Activated gamma-delta T cell treated with anti-CD3 and anti-CD28 coated beads, Interleukin-2, amount 50 U/mL, for 16 hours (primary cell): Measurements from ENCODE around the gene KRTAP10-1.
"Not testable (repeated sequence)": the region's sequence is repeated elsewhere in the genome, so short reads cannot be mapped to it uniquely, and the experiment has no call there.

Experiments
- DNase-seq: peaks from one replicate; pipeline ENCODE4 v3.0.0-alpha.2; 2020; ENCODE audit warnings: low read depth

KRTAP10-1 gene

DNA sequence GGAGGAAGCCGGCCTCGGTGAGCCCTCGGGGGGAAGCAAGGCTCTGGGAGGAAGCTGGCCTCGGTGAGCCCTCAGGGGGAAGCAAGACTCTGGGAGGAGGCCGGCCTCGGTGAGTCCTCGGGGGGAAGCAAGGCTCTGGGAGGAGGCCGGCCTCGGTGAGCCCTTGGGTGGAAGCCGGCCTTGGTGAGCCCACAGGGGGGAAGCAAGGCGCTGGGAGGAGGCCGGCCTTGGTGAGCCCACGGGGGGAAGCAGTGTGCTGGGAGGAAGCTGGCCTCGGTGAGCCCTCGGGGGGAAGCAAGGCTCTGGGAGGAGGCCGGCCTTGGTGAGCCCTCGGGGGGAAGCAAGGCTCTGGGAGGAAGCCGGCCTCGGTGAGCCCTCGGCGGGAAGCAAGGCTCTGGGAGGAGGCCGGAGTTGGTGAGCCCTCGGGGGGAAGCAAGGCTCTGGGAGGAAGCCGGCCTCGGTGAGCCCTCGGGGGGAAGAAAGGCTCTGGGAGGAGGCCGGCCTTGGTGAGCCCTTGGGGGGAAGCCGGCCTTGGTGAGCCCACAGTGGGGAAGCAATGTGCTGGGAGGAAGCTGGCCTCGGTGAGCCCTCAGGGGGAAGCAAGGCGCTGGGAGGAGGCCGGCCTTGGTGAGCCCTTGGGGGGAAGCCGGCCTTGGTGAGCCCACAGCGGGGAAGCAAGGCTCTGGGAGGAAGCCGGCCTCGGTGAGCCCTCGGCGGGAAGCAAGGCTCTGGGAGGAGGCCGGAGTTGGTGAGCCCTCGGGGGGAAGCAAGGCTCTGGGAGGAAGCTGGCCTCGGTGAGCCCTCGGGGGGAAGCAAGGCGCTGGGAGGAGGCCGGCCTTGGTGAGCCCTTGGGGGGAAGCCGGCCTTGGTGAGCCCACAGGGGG lies 36.7 kb downstream of the KRTAP10-1 start:
- DNase-seq: not testable (repeated sequence)

DNA sequence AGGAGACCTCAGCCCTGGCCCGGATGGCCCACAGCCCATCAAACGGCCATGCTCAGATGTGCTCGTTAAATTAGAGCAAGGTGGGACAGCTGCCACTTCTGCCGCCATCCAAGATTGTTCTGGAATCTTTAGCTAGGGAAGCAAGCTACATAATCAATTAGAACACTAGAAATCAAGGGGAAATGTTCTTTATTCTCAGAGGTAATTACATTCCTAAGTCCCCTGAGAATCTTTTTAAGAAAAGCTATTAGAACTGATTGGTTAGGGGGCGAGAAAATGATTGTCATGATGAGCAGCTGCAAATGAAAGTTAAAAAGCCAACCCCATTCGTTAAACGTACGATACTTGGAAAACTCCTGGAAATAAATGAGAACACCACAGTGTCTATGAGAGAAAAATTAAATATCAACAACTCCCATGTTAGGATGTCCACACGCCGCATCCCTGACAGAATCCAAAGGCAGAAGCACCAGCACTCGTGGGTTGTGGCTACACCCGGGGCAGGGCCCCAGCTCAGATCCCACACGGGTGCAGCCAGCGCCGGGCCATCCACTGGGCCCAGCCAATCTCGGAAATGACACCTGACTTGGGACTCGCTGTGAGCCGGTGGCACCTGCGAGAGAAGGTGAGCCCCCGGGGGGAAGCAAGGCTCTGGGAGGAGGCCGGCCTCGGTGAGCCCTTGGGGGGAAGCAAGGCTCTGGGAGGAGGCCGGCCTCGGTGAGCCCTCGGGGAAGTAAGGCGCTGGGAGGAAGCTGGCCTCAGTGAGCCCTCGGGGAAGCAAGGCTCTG lies 37.6 kb downstream of the KRTAP10-1 start:
- DNase-seq: no peak

DNA sequence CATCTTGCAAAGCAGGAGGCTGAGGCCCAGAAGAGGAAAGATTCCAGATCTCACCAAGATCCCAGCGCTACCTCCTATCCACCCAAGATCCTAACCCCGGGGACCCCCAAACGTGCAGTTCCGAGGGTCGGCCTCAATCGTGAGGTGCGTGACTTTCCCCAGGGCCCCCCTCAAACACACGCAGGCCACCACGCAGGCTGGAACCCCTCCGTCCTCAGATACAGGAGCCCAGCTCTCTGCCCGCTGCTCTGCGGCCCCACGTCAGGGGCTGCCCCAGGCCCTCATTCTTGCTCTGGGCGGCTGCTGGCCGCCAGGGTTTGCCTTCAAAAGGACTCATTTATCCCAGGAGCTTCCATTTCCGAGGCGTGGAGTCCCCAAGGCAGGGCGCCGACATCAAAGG lies 39.9 kb downstream of the KRTAP10-1 start:
- DNase-seq: no peak

DNA sequence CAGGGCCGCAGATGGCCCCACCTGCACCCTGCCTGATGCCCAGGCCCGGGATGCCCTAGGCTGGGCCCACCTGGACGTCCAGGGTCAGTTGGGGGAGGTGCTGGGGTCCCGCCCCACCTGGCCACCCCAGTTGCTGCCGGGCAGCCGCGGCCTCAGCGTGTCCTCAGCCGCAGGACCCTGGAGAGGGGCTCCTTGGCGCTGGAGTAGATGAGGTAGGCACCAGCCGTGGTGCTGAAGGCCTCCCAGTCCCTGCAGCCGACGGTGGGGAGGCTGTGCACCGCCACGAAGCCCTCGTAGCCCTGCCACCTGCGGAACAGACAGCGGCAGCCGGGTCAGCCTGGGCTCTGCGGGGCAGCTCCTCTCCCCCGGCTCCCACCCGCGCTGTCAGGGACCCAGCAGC lies 40.4 kb downstream of the KRTAP10-1 start:
- no peak for DNase-seq

DNA sequence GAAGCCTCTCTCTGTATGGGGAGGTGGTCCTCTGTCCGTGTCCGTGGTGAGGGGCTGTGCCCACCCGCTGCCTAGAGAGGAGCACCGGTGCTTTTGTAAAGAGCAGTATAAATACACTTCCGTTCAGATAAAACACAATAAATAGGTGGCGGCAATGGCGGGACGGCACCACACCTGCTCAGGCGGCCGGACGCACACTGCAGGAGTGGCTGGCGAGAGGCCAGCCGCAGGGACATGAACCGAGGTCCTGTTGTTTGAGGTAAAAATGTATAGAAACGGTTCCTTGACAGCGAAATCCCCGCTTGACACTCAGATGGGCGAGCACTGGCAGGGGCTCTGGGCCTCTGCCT lies 40.8 kb downstream of the KRTAP10-1 start:
- DNase-seq: no peak

DNA sequence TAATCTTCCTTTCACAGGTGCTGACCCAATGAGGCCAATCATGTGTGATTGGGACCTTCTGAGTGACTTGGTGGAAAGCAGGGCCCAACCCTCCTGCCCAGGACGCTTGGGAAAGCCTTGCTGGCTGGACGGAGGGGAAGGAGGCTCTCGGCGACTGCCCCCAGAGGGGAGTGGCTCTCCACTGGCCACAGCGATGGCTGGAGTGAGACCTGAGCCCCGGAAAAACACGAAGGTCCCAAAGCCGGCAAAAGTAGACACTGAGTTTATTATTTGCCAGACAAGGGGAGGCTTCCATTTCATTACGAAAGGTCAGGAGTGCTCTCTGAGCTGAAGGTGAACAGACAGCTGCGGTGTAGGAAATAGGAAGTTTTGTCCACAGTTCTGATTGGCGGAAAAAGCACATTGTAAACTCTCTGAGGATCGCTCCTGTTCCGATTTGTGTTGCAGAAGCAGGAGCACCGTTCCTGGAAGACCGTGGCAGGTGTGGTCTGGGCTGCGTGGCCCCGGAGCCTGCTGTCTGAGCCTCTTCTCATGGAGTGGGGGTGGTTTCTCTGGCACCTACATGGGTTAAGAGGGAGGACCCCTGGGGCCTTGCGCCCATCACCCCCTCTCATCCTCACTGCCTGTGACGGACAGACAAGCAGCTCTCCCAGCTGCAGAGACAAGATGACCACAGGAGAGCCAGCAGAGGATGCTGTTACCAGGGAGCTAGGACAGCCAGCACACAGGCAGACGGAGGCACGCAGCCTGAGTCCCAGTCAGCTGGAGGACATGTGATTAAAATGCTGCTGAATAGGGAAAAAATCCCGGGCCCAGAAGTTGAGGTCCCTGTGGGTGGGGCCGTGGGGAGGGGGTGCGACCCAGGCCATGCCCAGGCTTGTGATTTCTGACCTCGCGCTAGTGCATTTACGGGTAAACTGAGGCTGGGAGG lies 41.5 kb downstream of the KRTAP10-1 start:
- DNase-seq: no peak

DNA sequence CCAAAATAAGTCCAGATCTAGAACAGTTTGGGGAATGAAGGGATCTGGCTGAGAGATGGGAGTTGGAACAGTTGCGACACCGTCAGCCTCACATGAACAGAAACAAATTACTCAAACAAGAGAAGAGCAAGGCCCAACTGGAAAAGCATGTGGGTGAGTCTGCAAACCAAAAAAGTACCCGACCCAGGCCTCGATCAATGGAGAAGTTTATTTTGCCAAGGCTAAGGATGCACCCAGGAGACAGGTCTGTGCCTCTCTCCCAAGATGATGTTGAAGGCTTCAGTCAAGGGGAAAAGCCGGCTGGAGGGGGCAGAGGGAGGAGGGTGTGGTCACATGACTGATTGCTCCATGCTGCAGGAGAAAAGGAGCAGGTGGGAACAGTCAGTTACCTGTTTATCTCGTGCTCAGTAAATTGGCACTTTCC lies 42.3 kb downstream of the KRTAP10-1 start:
- DNase-seq: no peak

DNA sequence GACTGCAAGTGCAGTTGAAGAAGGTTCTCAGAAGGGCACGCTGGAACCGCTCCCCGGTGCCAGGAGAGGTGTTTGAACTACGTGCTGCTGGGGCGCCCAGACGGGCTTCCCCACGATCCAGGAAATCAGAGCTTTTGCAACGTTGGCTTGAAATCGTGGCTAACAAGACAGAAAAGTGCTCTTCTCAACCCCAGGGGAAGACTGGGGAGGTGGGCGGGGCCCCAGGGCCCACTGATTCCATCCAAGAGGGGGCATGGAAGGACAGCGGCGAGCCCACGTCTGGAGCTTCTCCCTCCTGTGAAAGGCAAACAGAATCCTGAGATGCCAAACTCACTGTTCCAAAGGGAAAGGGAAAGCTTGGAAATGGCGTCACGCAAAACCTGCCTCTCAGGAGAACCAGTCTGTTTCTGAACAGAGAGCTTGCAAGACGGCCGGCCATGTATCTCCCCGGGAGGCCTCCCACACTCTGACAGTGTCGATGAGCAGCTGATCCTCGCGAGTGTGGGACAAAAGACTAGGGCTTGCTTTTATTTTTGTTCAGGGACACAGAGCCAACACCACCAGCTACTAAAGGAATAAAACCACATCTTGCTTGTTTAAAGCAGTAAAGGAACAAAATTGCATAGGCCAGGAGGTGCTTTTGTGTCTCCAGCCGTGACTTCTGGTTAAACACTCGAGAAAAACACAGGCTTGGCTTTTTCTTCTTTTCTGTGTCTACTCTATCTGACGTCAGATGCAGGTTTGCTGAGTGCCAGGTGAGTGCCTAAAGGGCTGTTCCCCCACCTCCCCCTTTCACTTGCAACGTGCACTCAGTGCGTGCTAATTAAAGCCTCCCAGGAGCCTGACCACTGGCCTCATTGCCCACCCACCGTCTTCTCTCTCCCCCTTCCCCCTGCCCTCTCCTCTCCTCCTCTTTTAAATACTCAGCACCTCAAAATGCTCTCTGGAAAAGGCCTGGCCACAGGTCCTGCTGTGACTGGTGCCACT lies 43.1 kb downstream of the KRTAP10-1 start:
- no peak for DNase-seq

DNA sequence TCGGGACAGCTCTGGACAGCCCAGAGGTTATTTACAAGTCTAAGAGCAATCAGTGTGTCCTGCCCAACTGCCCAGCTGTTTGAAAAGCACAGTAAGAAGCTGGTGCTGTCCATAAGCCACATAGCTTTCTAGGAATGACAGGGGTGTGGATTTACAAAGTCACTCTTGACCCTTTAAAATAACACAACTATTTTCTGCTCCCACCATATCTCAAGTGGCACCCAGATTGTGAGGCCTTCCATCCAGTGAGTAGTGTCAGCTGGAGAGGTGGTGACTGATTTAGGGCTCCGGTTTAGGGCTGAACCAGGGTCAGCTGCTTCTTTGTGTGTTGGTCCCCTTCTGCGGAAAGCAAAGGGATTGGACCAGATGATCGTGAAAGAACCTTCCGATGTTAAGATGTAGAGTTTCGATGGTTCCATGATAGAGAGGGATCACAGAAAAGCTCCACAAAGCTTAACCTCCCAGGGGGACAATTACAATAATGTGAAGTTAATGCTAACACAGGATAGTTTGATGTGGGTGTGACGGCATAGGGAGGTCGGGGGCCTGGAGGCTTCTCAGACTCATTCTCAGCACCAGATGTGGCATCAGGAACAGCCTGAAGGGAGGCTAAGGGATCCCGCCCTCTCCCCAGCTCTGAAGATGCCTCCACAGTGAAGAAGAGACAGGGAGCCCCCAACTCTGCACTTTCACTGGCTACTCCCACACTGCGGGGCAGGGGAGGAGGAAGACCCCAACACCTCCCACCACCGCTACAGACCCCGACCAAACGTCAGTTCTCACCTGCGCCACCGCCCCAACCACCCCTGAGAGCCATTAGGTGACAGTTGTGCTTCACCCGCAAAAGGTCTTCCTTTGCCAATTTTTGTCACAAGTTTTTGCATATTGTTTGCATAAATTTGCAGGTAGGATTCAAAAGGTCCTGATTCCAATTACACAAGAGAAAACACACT lies 44.1 kb downstream of the KRTAP10-1 start:
- no peak for DNase-seq

DNA sequence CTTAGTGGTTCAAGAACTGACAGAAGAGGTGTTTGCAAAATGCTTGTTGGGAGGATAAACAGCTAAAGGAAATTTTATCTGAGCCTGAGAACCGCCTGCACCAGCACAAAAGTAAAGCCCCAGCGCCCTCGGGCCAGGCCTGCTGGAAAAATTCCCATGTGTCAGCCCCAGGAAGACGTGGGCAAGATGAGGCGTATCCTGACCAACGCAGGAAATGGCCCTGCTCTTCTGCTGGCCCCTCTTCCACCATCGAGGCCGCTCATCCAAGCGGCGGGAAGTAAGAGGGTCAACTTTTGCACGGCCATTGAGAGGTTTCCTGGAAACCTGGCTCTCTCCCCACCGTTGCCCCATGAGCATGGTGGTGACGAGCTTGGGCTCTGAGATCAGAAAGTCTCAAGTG lies 45.0 kb downstream of the KRTAP10-1 start:
- DNase-seq: no peak

DNA sequence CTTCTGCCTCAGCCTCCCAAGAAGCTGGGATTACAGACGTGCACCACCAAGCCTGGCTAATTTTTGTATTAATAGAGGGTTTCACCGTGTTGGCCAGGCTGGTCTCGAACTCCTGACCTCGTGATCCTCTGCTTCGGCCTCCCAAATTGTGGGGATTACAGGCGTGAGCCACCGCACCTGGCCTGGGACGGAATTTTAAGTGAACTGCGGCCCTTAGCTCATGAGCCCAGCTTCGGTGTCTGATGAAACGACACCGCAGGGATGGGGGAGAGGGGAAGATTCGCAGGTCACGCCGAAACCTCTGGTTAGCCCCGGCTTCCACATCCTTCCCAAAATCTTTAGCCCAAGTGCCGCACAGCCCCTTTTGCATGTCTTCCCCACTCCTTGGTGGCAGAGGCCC lies 45.6 kb downstream of the KRTAP10-1 start:
- no peak for DNase-seq

DNA sequence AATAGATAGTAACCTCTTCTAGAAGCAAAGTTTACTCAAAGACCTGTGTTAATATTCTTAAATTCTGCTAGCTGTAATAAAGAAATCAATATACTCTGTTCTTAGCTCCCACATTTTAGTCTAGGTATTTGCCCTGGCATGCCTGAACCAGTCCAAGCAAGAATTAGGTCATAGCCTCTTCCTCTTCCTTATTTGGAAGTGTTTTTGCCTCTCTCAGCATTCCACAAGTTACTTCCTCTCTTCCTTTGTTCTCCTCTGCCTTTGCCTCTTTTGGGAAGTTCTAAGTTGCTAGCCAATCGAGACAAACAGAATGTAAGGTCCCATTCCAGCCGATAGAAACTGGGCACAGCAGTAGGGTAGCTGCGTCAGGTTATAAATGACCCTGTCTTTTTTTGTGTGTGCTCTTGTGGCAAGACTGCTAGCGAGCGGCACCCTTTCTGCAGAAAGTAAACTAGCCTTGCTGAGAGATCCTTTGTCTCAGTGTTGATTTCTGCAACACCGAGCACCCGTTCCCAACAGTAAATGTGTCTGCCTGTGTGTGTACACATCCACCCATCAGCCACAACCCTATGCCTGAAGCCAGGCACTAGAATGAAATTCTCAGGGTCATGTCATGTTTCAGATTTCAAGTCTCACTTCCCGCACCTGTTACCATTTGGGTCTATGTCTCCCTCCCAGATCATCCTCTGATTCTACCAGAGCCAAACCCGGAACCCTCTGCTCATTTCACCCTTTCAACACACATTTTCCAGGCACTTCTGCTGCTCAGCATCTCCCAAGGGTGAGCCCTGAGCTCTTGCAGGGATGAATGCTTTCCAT lies 47.2 kb downstream of the KRTAP10-1 start:
- DNase-seq: no peak

DNA sequence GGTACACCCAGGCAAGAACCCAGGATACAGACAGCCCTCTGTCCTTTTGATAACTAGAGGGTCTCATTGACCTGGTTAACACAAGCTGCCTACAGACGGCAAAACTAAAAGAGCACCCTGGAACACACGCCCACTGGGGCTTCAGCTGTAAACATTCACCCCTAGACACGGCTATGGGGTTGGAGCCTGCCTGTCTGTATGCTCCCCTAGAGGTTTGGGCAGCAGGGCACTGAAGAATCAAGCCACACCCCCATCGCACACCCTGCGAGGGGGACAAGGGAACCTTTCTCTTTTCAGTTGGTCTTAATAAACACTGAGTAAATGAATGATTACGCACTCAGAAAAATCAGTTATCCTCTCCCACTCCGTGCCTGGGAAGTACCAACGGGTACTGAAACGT lies 49.2 kb downstream of the KRTAP10-1 start:
- DNase-seq: no peak

DNA sequence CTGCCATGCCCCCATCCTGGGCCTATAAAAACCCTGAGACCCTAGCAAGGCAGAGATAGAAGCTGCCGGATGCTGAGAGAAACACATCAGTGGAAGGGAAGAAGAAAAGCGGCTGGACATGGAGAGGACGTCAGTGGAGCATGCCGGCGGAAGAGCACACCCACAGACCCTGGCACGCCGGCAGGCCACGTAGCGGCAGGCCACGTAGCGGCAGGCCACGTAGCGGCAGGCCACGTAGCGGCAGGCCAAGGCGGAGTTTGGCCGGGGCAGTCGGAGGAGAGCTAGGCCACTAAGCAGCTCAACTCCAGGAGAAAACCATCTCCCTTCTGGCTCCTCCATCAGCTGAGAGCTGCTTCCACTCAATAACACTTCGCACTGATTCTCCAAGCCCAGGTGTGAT lies 49.6 kb downstream of the KRTAP10-1 start:
- no peak for DNase-seq

DNA sequence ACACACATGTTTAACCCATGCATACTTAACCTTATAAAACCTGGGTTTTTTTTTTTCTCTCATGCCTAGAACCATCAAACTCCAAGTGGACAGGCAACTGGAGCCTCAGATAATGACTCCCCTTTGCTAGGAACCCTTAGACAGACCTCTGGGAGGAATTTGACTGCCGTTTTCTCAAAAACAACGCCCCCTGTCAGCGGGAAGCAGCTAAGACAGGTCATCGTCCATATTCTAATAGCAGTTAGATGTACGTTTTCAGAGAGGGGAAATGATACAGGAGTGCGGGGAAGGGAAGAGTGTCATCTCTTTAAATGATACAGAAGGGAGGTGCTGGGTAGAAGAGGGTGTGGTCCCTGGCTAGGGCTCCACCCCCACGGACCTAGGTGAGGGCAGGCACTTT lies 50.0 kb downstream of the KRTAP10-1 start:
- DNase-seq: no peak
